Ishikawa (cell line): ENCODE measurements around the gene STX8.

Experiments
- CEBPB ChIP-seq: IDR thresholded peaks from 2 replicates; pipeline ENCODE4 v1.6.1; 2012
- CREB1 ChIP-seq: IDR thresholded peaks from 2 replicates; pipeline ENCODE4 v1.6.1; 2012; ENCODE audit warnings: low read depth
- EGR1 ChIP-seq: IDR thresholded peaks from 2 replicates; pipeline ENCODE4 v1.6.1; 2012
- EP300 ChIP-seq: IDR thresholded peaks from 2 replicates; pipeline ENCODE4 v1.6.1; 2012; ENCODE audit warnings: borderline replicate concordance
- FOXM1 ChIP-seq: IDR thresholded peaks from 2 replicates; pipeline ENCODE4 v1.6.1; 2012; ENCODE audit warnings: low read depth, borderline replicate concordance
- NFIC ChIP-seq: IDR thresholded peaks from 2 replicates; pipeline ENCODE4 v1.6.1; 2012
- RAD21 ChIP-seq: IDR thresholded peaks from 2 replicates; pipeline ENCODE4 v1.6.1; 2012; ENCODE audit warnings: low read depth
- TAF1 ChIP-seq: IDR thresholded peaks from 2 replicates; pipeline ENCODE4 v1.6.1; 2012; ENCODE audit warnings: low read depth, mild to moderate bottlenecking
- TCF12 ChIP-seq: IDR thresholded peaks from 2 replicates; pipeline ENCODE4 v1.6.1; 2012; ENCODE audit warnings: low read depth
- TEAD4 ChIP-seq: IDR thresholded peaks from 2 replicates; pipeline ENCODE4 v1.6.1; 2012
- YY1 ChIP-seq: IDR thresholded peaks from 2 replicates; pipeline ENCODE4 v1.6.1; 2012; ENCODE audit warnings: low read depth
- ZBTB7A ChIP-seq: IDR thresholded peaks from 2 replicates; pipeline ENCODE4 v1.6.1; 2012; ENCODE audit warnings: low read depth
- TF ChIP-seq, protein P1 (sequence below): IDR thresholded peaks from 2 replicates; pipeline ENCODE4 v1.6.1; 2012
- TF ChIP-seq, protein P2 (sequence below): IDR thresholded peaks from 2 replicates; pipeline ENCODE4 v1.6.1; 2012
- TF ChIP-seq, protein P3 (sequence below): IDR thresholded peaks from 2 replicates; pipeline ENCODE4 v1.6.1; 2012; ENCODE audit warnings: low read depth, mild to moderate bottlenecking

Gene STX8

DNA sequence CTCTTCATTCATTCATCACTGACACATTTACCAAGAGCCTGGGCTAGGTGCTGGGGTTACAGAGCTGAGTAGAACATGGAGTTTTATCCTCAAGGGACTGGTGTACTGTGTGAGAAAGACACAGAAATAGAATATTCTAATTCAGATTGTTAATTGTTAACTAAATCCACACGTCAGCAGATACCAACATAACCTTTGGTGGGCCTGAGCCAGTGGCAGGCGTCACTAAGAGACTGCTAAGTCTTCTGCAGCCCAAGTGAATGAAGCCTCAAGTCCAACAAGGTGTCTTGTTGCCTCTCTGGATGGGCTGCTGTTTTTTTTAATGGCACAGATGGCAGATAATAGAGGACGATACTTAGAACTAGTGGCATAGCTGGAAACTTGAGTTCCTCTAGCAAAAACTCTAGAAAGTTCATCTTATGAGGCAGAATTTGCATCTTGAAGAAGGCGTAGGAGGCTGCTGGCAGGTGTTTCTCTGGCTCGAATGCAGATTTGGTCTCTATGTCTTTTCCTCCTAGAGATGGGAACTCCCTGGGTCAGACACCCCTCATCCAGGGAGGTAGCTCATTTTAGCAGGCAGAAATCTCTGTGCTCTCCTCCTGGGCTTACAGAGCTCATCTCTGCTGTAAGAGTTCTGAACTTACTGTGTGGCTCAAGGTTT is 374.8 kb downstream of the STX8 start:
- TF ChIP-seq NFIC = no peak
- TF ChIP-seq TAF1 = no peak
- TF ChIP-seq TCF12 = no peak
- TF ChIP-seq EP300 = no peak
- no peak for TF ChIP-seq TEAD4
- no peak for TF ChIP-seq YY1
- TF ChIP-seq CEBPB = no peak
- no peak for TF ChIP-seq ZBTB7A
- TF ChIP-seq CREB1 = no peak
- TF ChIP-seq, protein P1, sequence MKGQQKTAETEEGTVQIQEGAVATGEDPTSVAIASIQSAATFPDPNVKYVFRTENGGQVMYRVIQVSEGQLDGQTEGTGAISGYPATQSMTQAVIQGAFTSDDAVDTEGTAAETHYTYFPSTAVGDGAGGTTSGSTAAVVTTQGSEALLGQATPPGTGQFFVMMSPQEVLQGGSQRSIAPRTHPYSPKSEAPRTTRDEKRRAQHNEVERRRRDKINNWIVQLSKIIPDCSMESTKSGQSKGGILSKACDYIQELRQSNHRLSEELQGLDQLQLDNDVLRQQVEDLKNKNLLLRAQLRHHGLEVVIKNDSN = no peak
- TF ChIP-seq, protein P2, sequence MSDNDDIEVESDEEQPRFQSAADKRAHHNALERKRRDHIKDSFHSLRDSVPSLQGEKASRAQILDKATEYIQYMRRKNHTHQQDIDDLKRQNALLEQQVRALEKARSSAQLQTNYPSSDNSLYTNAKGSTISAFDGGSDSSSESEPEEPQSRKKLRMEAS = no peak
- TF ChIP-seq, protein P3, sequence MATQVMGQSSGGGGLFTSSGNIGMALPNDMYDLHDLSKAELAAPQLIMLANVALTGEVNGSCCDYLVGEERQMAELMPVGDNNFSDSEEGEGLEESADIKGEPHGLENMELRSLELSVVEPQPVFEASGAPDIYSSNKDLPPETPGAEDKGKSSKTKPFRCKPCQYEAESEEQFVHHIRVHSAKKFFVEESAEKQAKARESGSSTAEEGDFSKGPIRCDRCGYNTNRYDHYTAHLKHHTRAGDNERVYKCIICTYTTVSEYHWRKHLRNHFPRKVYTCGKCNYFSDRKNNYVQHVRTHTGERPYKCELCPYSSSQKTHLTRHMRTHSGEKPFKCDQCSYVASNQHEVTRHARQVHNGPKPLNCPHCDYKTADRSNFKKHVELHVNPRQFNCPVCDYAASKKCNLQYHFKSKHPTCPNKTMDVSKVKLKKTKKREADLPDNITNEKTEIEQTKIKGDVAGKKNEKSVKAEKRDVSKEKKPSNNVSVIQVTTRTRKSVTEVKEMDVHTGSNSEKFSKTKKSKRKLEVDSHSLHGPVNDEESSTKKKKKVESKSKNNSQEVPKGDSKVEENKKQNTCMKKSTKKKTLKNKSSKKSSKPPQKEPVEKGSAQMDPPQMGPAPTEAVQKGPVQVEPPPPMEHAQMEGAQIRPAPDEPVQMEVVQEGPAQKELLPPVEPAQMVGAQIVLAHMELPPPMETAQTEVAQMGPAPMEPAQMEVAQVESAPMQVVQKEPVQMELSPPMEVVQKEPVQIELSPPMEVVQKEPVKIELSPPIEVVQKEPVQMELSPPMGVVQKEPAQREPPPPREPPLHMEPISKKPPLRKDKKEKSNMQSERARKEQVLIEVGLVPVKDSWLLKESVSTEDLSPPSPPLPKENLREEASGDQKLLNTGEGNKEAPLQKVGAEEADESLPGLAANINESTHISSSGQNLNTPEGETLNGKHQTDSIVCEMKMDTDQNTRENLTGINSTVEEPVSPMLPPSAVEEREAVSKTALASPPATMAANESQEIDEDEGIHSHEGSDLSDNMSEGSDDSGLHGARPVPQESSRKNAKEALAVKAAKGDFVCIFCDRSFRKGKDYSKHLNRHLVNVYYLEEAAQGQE = no peak
- no peak for TF ChIP-seq RAD21
- no peak for TF ChIP-seq EGR1
- TF ChIP-seq FOXM1 = no peak
